Upper lobe of left lung (tissue), 4 donors: ENCODE data around the gene REN.

ENCODE experiments used
- CTCF ChIP-seq, 6 experiments: fragments of 450-650 bp in 4 of 6; fragments of 200-600 bp in 2 of 6; sonication (generic) in 2 of 6; IDR thresholded peaks; one replicate each; pipeline ENCODE4 v1.5.1; 2016 to 2019; ENCODE audit warnings: antibody characterized with exemption in 6 of 6
- POLR2A ChIP-seq, 4 donors: fragments of 450-650 bp; IDR thresholded peaks; one replicate each; pipeline ENCODE4 v1.5.1; 2016 to 2017; ENCODE audit warnings: antibody characterized with exemption in 4 of 4, mild to moderate bottlenecking in 2 of 4
- POLR2AphosphoS5 ChIP-seq, 2 donors: sonication (generic); formaldehyde crosslinking; IDR thresholded peaks; one replicate each; pipeline ENCODE4 v1.5.1; 2017; ENCODE audit warnings: antibody characterized with exemption in 2 of 2

GRCh38 chr1:204126386-204126785, 39.8 kb downstream of the REN start:
- TF ChIP-seq POLR2AphosphoS5 (IDR thresholded peaks at IDR 0.05) (no peak), CTCF (IDR thresholded peaks at IDR 0.05) (no peak), POLR2A (IDR thresholded peaks at IDR 0.05) (no peak)
